HL-60 (cell line): ENCODE measurements around the gene CCDC102A.

Experiments used
- CTCF ChIP-seq: IDR thresholded peaks from one replicate; pipeline ENCODE4 v1.5.1; 2011; ENCODE audit warnings: low read length, control low read depth, inconsistent platforms; ENCODE audit not compliant: insufficient read depth
- GABPA ChIP-seq: IDR thresholded peaks from 2 replicates; pipeline ENCODE4 v1.6.1; 2012; ENCODE audit warnings: low read depth
- POLR2AphosphoS5 ChIP-seq: IDR thresholded peaks from 2 replicates; pipeline ENCODE4 v1.6.1; 2012; ENCODE audit warnings: low read depth
- REST ChIP-seq: IDR thresholded peaks from 2 replicates; pipeline ENCODE4 v1.6.1; 2012; ENCODE audit warnings: low read depth; ENCODE audit not compliant: insufficient replicate concordance
- SPI1 ChIP-seq: IDR thresholded peaks from 2 replicates; pipeline ENCODE4 v1.6.1; 2012; ENCODE audit warnings: low read depth, mild to moderate bottlenecking, borderline replicate concordance

GRCh38 chr16:57500578-57501111 is 35.7 kb downstream of the CCDC102A start:
- TF ChIP-seq CTCF (no peak), GABPA (no peak), POLR2AphosphoS5 (no peak), REST (no peak), SPI1 (no peak)
